GM18507 (cell line): ENCODE data around the gene CTSC.
"Not testable (repeated sequence)": the region's sequence is repeated elsewhere in the genome, so short reads cannot be mapped to it uniquely, and the experiment has no call there.

Experiments used
- DNase-seq: peaks from one replicate; pipeline ENCODE4 v3.0.0; 2011; ENCODE audit warnings: low read depth; ENCODE audit not compliant: insufficient read length; ENCODE audit errors: extremely low spot score
- FAIRE-seq: peaks from 2 replicates; lab custom pipeline; 2011; peaks lifted over from hg19 to GRCh38; lab: Jason Lieb, UNC

CTSC gene

DNA sequence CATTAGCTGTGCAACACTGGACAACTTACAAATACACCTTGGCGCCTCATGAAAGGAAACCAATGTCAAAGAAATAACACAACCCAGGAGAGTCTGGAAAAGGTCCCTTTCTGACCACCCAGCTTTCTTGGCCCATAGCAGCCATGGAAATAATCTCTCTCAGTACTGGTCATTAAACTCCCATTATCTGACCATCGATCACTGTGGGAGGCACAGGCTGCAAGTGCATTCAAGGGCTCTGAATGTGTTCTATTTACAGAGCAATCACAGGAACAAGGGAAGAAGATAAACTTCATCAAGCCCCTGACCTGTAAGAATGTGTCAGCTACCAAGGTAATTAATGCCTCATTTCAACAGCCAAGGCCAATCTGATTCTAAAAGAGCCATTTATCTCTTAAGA is 40.1 kb downstream of the CTSC start:
- no peak for DNase-seq
- no peak for FAIRE-seq

DNA sequence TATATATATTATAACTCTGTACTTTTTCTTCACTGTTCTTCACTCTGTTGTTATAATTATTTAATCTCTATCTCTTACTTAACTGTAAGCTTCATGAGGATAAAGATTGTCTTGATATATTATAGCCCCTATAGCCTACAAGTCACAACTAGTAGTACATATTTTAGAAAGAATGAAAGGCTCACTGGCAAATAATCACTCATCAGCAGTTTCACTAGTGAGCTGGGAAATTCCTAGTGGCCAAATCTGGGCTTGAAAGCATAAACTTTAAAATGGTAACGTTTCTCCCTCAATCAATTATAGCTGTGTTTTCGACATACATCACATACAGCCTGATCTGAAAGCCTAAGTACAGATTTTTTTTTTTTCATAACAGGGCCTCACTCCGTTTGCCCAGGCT is 42.5 kb downstream of the CTSC start:
- DNase-seq (no peak), FAIRE-seq (peak; percentile 54)

DNA sequence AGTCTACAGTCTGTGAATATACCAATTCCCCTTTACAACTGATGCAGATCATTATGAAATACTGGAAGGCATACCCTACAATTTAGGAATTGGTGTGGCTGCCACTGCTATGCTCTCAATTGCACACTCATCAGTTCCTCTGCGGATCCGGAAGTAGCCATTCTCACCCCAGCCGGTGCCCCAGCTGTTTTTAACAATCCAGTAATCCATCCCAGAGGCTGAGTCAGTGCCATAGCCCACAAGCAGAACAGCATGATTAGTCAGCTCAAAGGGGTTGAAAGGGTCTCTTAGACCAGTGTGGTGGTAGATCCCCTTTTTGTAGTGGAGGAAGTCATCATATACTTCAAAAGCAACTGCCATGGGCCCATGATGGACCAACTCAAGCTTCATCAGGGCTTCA is 43.6 kb downstream of the CTSC start:
- no peak for DNase-seq
- FAIRE-seq, result no peak

DNA sequence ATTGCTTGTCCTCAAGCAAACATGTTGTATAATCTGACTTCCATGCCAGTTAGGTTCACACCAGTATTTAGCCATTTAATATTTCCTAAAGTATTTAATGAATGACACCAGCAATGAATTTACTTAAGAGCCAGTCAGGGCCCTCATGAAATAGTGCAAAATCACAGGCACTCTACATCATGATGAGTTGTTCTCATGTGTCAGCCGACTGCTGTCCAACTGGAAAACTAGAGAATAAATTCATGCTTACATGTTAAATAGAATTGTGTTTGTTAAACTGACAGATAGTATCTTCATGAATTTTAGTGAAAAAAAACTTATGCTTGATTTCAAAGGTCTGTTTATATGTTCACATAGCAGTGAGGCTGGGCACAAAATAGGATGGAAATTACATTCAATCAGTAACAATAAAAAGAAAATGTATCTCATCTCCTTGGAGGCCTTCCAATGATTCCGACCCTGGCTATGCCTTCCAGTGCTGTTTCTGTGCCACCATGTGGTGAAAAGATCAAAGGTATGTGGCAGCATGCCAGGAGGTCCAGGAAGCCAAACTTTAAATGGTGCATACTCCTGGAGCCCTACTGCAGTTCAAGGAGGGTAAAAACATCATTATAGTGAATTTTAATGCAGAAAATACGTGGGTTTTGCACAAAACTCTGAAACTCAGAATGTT is 45.2 kb downstream of the CTSC start:
- no peak for FAIRE-seq
- no peak for DNase-seq

DNA sequence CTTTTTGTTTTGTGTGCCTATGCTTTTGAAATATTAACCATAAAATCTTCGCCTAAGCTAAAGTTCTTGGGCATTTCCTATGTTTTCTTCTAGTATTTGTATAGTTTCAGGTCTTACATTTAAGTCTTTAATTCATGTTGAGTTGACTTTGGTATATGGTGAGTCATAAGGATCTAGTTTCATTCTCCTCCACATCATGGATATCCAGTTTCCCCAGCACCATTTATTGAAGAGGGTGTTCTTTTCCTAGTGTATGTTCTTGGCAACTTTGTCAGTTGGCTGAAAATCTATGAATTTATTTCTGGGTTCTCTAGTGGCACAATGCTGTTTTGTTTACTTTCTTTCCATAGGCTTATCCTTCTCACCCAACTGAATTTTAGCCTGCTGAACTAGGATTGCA is 49.0 kb downstream of the CTSC start:
- no peak for FAIRE-seq

DNA sequence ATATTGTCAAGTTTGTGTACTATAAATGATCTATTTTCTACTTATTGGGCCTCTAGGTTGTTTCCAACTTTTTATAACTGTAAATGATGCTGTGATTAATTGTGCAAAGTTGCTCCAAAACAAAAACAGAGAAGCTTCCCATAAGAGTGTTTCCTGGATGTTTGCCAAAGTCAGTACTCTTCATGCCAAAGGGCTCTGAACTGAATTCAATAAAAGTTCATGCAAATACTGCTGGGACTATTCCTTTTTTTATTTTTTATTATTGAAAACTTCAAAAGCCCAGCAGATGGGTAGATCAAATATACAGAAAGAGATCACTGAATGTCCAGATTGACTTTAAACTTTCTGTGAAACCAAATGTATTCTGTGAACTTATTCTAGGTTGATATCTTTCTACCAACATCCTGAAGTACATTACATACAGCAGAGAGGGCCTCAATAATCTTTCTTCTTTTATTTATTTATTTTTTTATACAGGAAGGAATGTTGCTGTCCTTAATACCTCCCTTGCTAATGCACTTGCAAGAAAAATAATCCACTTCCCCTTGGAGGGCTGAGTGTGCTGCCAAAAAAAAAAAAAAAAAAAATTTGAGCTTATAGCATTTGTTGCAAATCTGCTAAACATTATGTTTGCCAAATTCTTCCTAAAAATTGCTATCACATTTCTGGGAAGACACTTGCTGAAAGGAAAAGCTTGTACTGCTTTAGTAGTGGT is 53.0 kb downstream of the CTSC start:
- no peak for FAIRE-seq

More for the DNA sequence above, 49.0 kb downstream of the CTSC start:
- DNase-seq, result no peak

DNA sequence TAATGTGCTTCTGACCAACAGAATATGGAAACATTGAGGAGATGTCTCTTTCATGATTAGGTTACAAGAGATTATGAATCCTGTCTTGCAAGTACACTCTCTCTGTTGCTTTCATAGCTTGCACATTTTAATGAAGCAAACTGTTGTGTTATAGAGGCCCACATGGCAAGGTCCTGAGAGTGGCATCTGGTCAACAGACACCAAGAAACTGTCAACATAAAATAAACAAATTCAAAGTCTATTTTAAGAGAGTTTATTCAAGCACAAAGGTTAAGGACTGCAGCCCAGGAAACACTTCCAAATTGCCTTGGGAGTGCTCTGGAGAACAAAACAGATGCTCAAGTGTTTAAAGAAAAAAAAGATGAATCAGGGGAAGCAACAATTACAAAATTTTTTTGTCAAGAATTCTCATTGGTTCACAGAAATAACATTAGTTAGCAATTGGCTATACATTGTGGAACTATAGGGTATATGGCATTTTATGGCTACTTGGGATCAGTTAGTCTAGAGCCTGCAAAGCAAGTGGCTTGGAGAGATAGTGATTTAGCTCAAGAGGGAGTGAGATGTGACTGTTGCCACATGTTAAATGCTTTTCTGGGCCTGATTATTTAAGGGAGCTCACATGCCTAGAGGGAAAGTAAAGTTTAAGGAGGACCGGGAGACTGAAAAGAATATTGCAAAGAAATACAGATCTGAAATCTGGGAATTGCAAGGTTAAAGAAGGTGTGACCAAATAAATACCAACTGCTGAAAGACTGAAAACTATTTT is 54.6 kb downstream of the CTSC start:
- FAIRE-seq, result no peak
- DNase-seq, result no peak

More for the DNA sequence above, 53.0 kb downstream of the CTSC start:
- DNase-seq, result no peak

DNA sequence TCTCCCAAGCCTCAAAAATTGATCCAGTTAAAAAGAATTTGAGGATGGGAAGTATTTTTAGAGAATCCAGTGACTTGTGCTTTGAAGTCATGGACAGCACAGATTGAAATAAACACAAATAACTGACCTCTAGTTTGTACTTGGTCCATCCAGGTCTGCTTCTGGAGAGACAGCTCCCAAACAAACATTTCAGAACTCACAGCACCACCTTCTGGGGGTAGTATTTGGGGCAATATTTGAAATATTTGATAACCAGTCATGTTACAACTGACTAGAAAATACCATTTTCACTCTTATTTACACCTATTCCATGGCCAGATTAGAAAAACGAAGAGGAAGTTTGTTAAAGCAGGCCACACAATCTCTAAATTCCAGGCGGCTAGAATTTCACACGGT is 56.2 kb downstream of the CTSC start:
- FAIRE-seq, result no peak
- DNase-seq, result no peak

DNA sequence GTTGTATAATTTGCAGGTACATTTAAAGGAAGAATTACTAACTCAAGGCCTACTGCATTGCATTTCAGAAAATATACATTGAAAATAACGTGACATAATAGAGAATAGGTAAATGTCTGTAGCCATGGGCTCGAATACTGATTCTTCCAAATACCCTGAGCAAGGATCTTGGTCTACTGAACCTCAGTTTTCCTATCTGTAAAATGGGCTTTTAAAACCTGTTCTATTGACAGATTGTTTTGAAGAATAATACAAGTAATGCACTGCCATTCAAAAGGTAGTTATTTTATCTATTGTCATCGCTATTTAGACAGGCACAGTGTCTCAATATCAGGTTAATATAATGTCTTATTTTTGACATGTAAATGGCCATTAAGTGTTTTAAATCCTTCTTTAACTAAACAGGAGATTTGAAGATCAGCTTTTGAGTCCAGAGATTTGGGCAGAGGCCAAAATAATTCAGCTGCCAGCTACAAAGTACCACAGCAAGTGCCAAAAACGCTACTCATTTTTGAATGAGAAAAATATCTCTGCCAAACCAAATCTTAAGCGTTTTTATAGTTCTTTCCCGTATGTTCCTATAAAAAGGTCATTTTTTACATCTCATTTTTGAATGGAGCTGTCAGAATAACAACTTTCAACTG is 56.7 kb downstream of the CTSC start:
- FAIRE-seq (no peak), DNase-seq (no peak)

DNA sequence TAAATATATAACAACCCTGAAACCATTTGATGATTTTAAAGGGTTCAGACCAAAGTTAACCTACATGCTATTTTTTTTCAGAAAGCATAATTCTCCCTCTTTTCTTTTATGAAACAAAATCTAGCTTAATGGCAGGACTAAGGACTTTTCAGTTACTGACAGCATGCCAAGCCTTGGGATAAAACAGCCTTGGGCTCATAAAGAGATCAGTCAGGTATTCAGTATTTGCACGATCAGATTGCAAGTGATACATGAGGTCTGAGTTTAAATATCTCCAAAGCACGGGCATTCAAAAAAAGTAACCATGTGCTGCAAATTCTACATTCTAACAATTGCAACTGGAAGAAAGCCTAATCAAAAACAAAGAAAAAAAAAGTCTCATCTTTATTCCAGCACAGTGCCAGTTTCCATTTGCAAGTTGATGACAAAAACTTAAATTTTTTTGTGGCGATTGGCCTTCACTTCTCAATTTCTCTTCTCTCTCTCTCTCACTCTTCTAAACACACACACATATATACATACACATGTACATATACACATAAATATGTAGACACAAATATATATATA is 60.1 kb downstream of the CTSC start:
- DNase-seq, result no peak
- no peak for FAIRE-seq

DNA sequence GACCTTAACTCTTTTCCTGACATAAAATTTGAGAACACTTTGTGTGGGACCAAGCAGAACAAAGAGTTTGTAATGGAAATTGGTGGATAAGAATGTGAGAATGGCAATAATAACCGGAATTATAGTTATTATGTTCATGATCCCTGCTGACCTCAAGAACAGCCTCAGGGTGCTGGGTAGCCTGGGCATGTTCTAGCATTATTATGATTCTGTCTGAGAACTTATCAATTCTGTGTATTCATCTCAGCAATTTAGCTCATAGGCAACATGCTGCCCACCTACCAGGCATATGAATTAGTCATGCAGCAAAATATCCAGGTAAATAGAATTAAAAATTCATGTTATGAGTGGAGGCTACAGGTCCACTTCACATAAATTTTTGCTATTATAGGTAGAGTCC is 61.9 kb downstream of the CTSC start:
- FAIRE-seq (no peak), DNase-seq (no peak)

DNA sequence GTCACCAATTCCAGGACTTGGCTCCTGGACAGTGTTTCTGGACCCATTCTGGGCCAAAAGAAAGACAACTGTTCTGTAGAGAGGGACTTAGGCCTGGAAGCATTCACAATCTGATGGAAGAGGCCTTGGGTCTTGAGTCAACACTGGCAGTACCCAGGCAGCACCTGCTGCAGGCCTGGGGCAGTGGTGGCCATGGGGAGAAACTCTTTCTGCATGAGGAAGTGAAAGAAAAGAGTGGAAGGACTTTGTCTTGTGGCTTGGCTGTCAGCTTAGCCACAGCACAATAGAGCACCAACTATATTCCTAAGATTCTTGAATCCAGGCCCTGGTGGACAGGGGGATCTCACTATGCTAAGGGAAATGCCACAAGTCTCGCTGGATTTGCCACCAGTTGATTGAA is 70.6 kb downstream of the CTSC start:
- no peak for DNase-seq
- no peak for FAIRE-seq

DNA sequence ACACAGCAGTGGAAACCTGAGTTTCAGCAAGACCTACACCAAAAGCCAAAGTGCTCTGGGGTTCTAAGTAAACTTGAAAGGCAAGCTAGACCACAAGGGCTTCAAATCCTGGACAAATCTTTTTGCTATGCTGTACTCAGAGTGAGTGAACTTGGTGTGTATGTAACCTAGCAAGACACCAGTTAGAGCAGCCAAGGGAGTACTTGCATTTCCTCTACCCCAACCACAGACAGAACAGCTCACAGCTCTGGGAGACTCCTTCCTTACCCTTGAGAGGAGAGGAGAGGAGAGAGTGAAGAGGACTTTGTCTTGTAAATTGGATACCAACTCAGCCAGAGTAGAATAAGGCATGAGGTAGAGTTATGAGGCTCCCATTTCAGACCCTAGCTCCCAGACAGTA is 71.4 kb downstream of the CTSC start:
- FAIRE-seq (no peak), DNase-seq (no peak)

DNA sequence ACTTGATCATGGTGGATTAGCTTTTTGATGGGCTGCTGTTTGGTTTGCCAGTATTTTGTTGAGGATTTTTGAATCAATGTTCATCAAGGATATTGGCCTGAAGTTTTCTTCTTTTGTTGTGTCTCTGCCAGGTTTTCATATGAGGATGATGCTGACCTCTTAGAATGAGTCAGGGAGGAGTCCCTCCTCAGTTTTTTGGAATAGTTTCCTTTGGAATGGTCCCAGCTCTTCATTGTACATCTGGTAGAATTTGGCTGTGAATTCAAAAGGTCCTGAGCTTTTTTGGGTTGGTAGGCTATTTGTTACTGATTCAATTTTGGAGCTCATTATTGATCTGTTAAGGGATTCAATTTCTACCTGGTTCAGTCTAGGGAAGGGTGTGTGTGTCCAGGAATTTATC is 78.1 kb downstream of the CTSC start:
- FAIRE-seq (no peak), DNase-seq (no peak)

DNA sequence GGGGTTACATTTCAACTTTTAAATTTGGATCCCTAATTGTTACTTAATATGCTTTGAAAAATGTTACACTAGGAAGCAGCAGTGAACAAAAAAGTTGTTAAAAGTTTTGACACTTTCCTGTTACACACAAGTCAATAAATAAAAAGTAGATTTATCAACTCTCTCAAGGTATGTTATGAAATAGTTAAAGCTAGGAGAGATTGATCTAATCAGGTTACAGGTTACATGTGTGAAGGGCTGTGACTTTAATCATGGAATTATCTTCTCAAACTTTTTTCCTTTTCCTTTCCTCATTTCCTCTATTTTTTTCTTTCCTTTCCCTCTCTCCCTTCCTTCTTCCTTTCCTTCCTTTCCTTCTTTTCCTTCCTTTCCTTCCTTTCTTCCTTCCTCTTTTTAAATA is 85.3 kb downstream of the CTSC start:
- DNase-seq, result no peak
- FAIRE-seq, result no peak

DNA sequence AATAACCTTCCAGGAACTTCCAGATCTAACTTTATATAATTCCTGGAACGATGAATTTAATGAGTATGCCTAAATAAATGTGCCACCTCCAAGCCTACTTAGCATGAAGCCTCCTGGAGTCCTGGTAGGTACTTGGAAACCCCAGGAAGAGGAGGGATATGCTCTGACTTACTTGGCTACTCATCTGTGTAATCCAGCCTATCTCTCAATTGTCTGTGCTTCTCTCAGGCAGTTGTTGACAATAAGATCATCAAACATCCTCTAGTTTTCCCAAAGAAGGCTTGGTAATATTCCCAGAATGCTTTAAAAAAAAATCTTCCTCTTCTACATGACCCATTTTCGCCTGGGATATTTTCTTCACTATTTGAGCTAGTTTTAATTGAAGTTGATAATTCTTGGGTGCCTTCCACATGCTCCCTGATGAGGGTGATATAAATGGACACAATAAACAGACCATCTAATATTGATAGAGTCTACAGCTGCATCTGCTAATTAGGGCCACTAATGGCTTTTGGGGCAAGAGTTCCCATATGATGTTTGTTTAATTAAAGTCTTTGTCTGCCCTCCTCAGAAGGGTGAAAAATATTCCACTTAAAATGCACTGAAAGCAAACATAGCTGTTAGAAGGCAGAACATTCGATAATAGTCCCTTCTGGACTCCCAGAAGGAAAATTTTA is 86.8 kb downstream of the CTSC start:
- DNase-seq, result no peak
- FAIRE-seq, result no peak

DNA sequence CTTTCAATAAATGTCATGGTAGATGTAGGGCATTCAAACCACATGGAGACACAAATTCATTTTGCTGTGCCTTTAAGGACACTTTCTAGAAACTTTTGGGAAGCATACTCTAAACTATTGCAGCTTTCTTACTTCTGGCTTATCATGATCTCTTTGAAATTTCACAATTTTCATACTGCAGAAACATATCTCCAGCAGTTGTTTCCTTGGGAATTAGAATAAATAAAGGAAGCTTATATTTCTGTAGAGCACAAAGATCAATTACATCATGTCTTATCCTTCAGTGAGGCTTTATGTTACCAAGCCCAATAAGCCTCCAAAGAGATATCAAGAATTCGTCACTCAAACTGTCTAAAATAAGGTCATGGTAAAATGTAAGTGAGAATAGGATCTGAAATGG is 87.8 kb downstream of the CTSC start:
- FAIRE-seq (no peak), DNase-seq (no peak)

DNA sequence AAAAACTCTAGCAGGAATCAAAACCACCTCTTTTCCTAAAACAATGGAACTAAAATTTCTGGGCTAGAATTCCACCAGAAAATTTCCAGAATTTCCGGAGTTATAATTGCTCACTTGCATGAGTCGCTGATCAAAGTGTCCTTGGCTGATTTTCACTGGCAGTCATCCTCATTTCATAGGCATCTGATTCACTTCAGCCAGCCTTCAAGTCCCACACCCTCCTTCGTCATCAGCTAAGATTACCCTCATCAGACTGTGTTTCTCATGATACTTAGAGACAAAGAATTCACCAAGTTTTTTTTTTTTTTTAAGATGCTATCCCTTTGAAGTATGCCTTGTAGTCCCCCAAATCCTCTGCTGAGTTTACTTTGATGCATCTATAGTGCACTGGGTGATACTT is 90.8 kb downstream of the CTSC start:
- FAIRE-seq, result no peak
- no peak for DNase-seq

DNA sequence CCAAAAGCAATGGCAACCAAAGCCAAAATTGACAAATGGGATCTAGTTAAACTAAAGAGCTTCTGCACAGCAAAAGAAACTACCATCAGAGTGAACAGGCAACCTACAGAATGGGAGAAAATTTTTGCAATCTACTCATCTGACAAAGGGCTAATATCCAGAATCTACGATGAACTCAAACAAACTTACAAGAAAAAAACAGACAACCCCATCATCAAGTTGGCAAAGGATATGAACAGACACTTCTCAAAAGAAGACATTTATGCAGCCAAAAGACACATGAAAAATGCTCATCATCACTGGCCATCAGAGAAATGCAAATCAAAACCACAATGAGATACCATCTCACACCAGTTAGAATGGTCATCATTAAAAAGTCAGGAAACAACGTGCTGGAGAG is 92.0 kb downstream of the CTSC start:
- FAIRE-seq, DNase-seq: not testable (repeated sequence)
